Measurements from ENCODE around the gene BEST4.
"Not testable (repeated sequence)": the region's sequence is repeated elsewhere in the genome, so short reads cannot be mapped to it uniquely, and the experiment has no call there.

BEST4 gene

DNA sequence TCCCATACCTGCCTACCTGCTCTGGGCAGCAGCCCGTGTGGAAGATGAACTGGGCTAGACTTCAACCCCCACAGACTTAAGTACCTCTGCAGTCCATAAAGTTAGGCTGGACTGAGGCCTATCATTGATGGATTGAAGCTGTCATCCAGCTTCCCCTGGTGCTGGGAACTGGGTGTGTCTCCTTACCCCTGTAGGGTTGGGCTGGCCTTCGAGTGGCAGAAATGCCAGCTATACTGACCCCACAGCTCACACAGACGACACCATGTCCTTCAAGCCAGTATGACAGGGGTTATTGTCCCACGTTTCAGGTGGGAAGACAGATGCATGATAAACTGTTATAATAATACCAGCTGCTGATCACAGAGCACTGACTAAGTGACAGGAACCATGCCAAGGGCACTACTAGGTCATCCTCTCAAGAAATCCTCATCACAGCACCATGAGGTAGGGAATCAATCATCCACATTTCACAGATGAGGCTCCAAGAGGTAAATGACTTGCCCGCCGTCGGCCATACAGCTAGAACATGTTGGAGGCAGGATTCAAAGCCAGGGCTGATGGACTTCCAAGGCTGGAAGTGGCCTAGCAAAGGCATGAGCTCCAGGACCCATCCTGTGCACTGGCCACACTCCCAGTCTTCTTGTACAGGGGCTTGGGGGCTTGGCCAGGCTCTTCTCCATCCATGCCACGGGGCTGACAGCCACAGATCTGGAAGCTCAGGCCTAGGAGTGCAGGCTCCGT is at the start of gene BEST4:
Gene BEST4, minus strand, starts transcription at position 51 of the 741 bp plus-strand sequence. CDS start 465 bp downstream, outside the sequence.
- Mint-ChIP-seq H3K9me3 (no peaks in the 10 kb centered on the region), H3K27me3 (no peaks in the 10 kb centered on the region), H3K27ac (no peak within 1 kb of the TSS), H3K4me3 (no peak within 1 kb of the TSS), H3K4me1 (ENCODE audit: low read depth) (peaks cover 27% of the 10 kb centered on the region), H3K36me3 (ENCODE audit: low read depth) (no peaks in the 10 kb centered on the region)

GRCh38 chr1:44835738-44836675 is 48.0 kb upstream of the BEST4 start:
- Mint-ChIP-seq H3K4me1 (ENCODE audit: low read depth) (peaks cover 6% of the 10 kb centered on the region), H3K27me3 (no peaks in the 10 kb centered on the region), H3K9me3 (no peaks in the 10 kb centered on the region), H3K4me3 (no peak overlapping the region), H3K27ac (no peak overlapping the region), H3K36me3 (ENCODE audit: low read depth) (no peaks in the 10 kb centered on the region)

DNA sequence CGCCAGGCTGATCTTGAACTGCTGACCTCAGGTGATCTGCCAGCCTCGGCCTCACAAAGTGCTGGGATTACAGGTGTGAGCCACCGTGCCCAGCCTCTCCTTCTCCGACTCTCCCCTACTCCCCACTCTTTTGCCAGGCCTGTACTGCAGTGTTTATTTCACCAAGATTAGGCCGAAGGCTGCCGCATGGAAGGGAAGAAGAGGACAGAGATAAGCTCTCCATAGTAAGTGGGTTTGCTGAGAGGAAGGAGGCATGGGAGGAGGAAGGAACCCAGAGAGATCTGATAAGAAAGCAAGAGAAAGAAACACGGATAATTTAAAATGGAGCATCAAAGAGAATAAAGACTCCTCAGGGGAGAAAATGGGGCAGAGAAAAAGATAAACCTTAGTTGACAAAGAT is 46.4 kb upstream of the BEST4 start:
- peaks cover 6% of the 10 kb centered on the region for H3K4me1 Mint-ChIP-seq (ENCODE audit: low read depth)

GRCh38 chr1:44832056-44832705 is 44.2 kb upstream of the BEST4 start:
- Mint-ChIP-seq H3K9me3 (no peaks in the 10 kb centered on the region), H3K4me1 (ENCODE audit: low read depth) (peaks cover 6% of the 10 kb centered on the region), H3K36me3 (ENCODE audit: low read depth) (no peaks in the 10 kb centered on the region), H3K27ac (no peak overlapping the region), H3K27me3 (no peaks in the 10 kb centered on the region), H3K4me3 (no peak overlapping the region)

More for the DNA sequence above, 46.4 kb upstream of the BEST4 start:
- Mint-ChIP-seq H3K36me3 (ENCODE audit: low read depth) (no peaks in the 10 kb centered on the region), H3K4me3 (no peak overlapping the region), H3K27ac (no peak overlapping the region), H3K27me3 (no peaks in the 10 kb centered on the region), H3K9me3 (no peaks in the 10 kb centered on the region)

DNA sequence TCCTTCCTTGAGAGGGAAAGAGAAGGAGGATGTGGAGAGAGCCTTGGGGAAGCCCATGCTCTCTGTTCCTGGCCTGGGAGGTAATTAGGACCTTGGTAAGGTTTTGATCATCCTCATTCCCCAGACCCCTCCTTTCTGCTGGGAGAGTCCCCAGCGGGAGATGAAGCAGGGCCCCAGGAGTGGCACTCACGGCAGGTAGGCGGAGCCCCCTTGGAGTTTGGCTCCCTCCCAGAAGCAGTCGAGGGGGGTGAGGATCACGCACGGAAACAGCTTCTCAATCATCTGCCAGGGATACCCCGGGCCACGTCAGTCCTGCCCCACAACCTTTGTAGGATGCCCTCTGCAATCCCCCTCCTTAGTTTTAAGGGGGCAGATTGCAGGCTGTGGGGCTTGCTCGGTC is 43.5 kb upstream of the BEST4 start:
- Mint-ChIP-seq H3K36me3 (ENCODE audit: low read depth) (no peaks in the 10 kb centered on the region), H3K27ac (no peak overlapping the region), H3K4me1 (ENCODE audit: low read depth) (peaks cover 6% of the 10 kb centered on the region), H3K27me3 (no peaks in the 10 kb centered on the region), H3K4me3 (no peak overlapping the region), H3K9me3 (no peaks in the 10 kb centered on the region)

GRCh38 chr1:44830900-44831304 is 42.9 kb upstream of the BEST4 start:
- no peaks in the 10 kb centered on the region for H3K27me3 Mint-ChIP-seq
- H3K4me1 Mint-ChIP-seq (ENCODE audit: low read depth), result peaks cover 4% of the 10 kb centered on the region
- no peak overlapping the region for H3K27ac Mint-ChIP-seq
- no peaks in the 10 kb centered on the region for H3K9me3 Mint-ChIP-seq
- H3K36me3 Mint-ChIP-seq (ENCODE audit: low read depth), result no peaks in the 10 kb centered on the region
- no peak overlapping the region for H3K4me3 Mint-ChIP-seq

GRCh38 chr1:44829506-44830384 is 41.8 kb upstream of the BEST4 start:
- Mint-ChIP-seq H3K27me3 (no peaks in the 10 kb centered on the region), H3K4me1 (ENCODE audit: low read depth) (no peaks in the 10 kb centered on the region), H3K27ac (no peak overlapping the region), H3K4me3 (no peak overlapping the region), H3K36me3 (ENCODE audit: low read depth) (no peaks in the 10 kb centered on the region), H3K9me3 (no peaks in the 10 kb centered on the region)

DNA sequence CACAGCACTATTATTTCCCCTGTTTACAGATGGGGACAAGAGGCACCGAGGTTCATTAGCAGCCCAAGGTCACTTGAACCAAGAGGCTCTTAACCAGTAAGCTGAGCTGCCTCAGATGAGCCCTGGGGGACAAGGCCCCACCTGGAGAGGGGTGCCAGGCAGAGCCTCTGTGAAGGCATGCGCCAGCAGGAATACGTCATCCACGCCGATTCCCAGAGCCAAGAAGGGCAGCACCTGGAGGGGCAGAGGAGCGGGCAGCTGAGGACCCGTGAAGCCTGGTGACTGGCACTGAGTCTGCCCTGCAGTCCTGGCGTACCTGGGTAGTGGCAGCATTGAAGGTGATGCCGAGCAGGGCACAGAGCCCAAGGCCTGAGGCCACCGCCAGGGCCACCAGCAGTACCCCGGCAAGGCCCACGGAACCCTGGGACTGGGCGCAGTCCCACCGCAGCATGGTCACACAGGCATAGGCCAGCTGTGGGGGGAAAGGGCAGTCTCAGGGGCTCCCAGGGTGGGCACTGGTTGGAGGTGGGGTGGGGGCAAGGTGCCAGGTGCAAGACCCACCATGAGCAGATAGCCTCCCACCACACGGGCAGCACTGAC is 41.0 kb upstream of the BEST4 start:
- Mint-ChIP-seq H3K27ac (no peak overlapping the region), H3K9me3 (no peaks in the 10 kb centered on the region)

GRCh38 chr1:44828003-44828651 is 40.2 kb upstream of the BEST4 start:
- Mint-ChIP-seq H3K27me3 (no peaks in the 10 kb centered on the region), H3K9me3 (no peaks in the 10 kb centered on the region)

More for the DNA sequence above, 41.0 kb upstream of the BEST4 start:
- H3K4me3 Mint-ChIP-seq, result no peak overlapping the region
- H3K36me3 Mint-ChIP-seq (ENCODE audit: low read depth), result no peaks in the 10 kb centered on the region
- no peaks in the 10 kb centered on the region for H3K27me3 Mint-ChIP-seq
- no peaks in the 10 kb centered on the region for H3K4me1 Mint-ChIP-seq (ENCODE audit: low read depth)

DNA sequence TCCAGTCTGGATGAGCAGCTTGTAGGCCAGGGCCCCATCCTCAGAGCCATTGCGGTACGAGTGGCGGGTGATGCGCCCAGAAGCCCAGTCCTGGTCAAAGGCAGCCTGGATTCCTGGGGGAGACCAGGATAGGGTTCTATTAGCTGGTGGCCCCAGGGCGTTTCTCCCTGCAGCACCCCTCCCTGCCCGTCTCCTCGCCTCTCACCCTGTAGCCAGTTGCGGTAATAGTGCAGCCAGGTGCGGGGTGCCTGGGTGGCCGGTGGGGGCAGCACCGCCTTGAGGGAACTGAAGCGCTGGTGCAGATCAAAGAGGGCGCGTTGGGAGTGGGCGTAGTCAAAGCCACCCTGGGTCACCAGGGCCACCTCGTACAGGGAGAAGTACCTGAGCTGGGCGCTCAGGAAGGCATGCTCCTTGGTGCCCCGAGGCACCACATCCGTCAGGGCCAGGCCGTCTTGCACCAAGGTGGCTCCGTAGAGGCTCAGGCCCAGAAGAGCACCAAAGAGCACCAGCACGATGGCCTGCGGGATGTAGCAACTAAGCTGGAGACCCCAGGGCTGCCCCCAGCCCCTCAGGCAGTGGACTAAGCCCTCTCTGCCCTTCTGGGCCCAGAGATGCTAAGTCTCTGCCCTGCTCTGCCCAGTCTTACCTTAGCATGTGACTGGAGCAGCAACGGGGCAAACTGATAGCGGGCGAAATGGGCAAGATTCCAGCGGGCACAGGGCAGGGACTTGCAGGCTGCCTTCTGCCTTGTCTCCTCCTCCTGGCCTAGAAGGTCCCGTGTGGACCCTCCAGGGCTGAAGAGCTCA is 39.4 kb upstream of the BEST4 start:
- H3K9me3 Mint-ChIP-seq, result no peaks in the 10 kb centered on the region
- H3K27ac Mint-ChIP-seq, result no peak overlapping the region

More at GRCh38 chr1:44828003-44828651, 40.2 kb upstream of the BEST4 start:
- H3K4me3 Mint-ChIP-seq, result no peak overlapping the region
- no peaks in the 10 kb centered on the region for H3K36me3 Mint-ChIP-seq (ENCODE audit: low read depth)
- H3K4me1 Mint-ChIP-seq (ENCODE audit: low read depth), result no peaks in the 10 kb centered on the region
- no peak overlapping the region for H3K27ac Mint-ChIP-seq

DNA sequence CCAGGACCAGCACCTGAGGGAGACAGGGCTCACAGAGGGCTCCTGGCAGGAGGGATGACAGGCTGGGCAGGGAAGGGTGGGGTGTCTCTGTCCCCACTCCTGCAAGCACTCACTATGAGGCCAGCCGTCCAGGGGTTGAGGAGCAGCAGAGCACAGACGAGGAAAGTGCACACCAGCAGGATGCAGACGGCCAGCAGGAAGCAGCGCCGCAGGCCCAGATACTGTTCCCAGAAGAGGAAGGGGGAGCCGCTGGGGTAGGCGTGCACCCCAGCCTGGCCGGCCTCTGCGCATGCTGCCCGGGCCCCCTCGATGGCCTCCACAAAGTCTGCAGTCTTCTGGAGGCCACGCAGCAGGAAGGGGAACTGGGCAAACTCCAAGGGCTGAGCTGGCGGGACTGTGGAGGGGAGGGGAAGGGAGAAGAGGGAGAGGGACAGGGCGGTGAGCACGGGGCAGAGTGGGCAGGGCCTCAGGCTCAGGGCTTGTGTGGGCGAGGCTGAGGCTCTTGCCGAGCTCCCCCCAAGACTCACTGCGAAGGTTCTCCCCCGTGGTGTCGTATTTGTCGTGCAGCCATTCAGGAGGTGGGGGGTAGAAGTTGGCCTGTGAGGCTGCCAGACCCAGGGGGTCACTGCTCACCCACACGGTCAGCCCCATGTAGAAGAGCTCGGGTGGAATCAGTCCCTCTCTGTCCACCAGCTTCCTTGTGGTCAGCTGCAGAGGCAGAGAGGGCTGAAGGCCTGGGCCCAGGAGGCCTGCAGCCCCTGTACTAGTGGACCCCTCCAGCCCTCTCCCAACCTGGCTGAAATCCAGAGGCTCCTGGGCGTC is 38.6 kb upstream of the BEST4 start:
- Mint-ChIP-seq H3K27ac (no peak overlapping the region), H3K9me3 (no peaks in the 10 kb centered on the region), H3K27me3 (no peaks in the 10 kb centered on the region), H3K4me3 (no peak overlapping the region), H3K36me3 (ENCODE audit: low read depth) (no peaks in the 10 kb centered on the region), H3K4me1 (ENCODE audit: low read depth) (no peaks in the 10 kb centered on the region)

More for the DNA sequence above, 39.4 kb upstream of the BEST4 start:
- Mint-ChIP-seq H3K4me1 (ENCODE audit: low read depth) (no peaks in the 10 kb centered on the region), H3K27me3 (no peaks in the 10 kb centered on the region), H3K4me3 (no peak overlapping the region), H3K36me3 (ENCODE audit: low read depth) (no peaks in the 10 kb centered on the region)

DNA sequence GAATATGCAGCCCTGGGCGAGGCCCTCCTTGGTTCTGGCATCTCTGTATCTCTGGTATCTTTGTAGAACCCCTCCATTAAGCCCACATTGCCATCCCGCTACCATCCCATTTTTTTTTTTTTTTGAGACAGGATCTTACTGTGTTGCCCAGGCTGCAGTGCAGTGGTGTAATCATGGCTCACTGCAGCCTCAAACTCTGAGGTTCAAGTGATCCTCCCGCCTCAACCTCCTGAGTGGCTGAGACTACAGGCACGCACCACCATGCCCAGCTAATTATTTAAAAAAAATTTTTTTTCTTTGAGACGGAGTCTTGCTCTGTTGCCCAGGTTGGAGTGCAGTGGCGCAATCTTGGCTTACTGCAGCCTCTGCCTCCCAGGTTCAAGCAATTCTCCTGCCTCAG is 36.4 kb upstream of the BEST4 start:
- H3K27me3 Mint-ChIP-seq; H3K4me3 Mint-ChIP-seq; H3K36me3 Mint-ChIP-seq (ENCODE audit: low read depth); H3K27ac Mint-ChIP-seq; H3K9me3 Mint-ChIP-seq: not testable (repeated sequence)
- peaks cover 21% of the 10 kb centered on the region for H3K4me1 Mint-ChIP-seq (ENCODE audit: low read depth)

All from stimulated activated naive CD8-positive, alpha-beta T cell treated with anti-CD3 and anti-CD28 coated beads, Interleukin-15, Interleukin-2, amounts not matched to agents 100 ng/mL and 50 ng/mL, for 24 hours (primary cell).